Progenitor cell of endocrine pancreas (in vitro differentiated cells): ENCODE measurements around the gene FBXO45. TPM values are rescaled to one million over a fixed set of nuclear protein-coding genes. Genes with fewer than 3 reads are reported as not detected.

Experiments
- DNase-seq: peaks from one replicate; pipeline ENCODE4 v3.0.0; 2021; ENCODE audit warnings: low spot score; ENCODE audit not compliant: unreplicated experiment
- H3K27ac Mint-ChIP-seq: 2 replicates; pipeline ENCODE4 v1.8.0; 2021; ENCODE audit warnings: mild to moderate bottlenecking, moderate library complexity, mixed read lengths
- H3K27me3 Mint-ChIP-seq: 2 replicates; pipeline ENCODE4 v1.8.0; 2021; ENCODE audit warnings: mixed read lengths
- H3K36me3 Mint-ChIP-seq: 2 replicates; pipeline ENCODE4 v1.8.0; 2022; ENCODE audit warnings: mixed read lengths; ENCODE audit not compliant: insufficient read depth
- H3K4me1 Mint-ChIP-seq: 2 replicates; pipeline ENCODE4 v1.8.0; 2021; ENCODE audit warnings: low read depth, mixed read lengths
- H3K4me3 Mint-ChIP-seq: 2 replicates; pipeline ENCODE4 v1.8.0; 2021; ENCODE audit warnings: low read depth, mild to moderate bottlenecking, moderate library complexity, mixed read lengths
- H3K9me3 Mint-ChIP-seq: 2 replicates; pipeline ENCODE4 v1.8.0; 2021; ENCODE audit warnings: low read depth, mixed read lengths
- total RNA-seq: library from RNA; stranded (reverse); gene quantifications from 2 replicates; pipeline ENCODE4 v1.2.1, GENCODE V29; 2021
- TF ChIP-seq, protein P1 (sequence below): fragments of 200-600 bp; sonication (generic); IDR thresholded peaks from one replicate; pipeline ENCODE4 v1.5.0; 2021; ENCODE audit warnings: antibody characterized with exemption, mild to moderate bottlenecking; ENCODE audit not compliant: unreplicated experiment

The FBXO45 gene
- total RNA-seq, 1 donor from 2014 or later: 13.1 TPM

DNA sequence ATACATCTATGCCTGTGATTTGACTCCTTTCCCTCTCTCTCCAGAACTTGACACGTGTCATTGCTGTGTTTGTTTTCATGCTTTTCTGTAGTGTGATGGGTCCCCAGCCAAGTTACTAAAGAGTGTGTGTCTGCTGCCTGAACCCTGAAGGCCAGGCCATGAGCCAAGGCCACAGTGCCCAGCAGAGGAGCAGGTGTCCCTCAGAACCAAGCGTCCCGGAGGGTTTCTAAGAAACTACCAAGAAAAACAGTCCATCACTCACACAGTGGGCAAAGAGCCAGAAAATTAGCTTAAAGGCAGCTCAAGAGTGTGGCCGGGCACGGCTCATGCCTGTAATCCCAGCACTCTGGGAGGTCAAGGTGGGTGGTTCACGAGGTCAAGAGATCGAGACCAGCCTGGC lies 35.2 kb downstream of the FBXO45 start:
- no peaks in the 10 kb centered on the region for H3K9me3 Mint-ChIP-seq
- TF ChIP-seq, protein P1, sequence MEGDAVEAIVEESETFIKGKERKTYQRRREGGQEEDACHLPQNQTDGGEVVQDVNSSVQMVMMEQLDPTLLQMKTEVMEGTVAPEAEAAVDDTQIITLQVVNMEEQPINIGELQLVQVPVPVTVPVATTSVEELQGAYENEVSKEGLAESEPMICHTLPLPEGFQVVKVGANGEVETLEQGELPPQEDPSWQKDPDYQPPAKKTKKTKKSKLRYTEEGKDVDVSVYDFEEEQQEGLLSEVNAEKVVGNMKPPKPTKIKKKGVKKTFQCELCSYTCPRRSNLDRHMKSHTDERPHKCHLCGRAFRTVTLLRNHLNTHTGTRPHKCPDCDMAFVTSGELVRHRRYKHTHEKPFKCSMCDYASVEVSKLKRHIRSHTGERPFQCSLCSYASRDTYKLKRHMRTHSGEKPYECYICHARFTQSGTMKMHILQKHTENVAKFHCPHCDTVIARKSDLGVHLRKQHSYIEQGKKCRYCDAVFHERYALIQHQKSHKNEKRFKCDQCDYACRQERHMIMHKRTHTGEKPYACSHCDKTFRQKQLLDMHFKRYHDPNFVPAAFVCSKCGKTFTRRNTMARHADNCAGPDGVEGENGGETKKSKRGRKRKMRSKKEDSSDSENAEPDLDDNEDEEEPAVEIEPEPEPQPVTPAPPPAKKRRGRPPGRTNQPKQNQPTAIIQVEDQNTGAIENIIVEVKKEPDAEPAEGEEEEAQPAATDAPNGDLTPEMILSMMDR: no peak
- no peaks in the 10 kb centered on the region for H3K4me1 Mint-ChIP-seq
- DNase-seq: no peak
- peaks cover 5% of the 10 kb centered on the region for H3K27me3 Mint-ChIP-seq
- no peak overlapping the region for H3K4me3 Mint-ChIP-seq
- no peak overlapping the region for H3K27ac Mint-ChIP-seq
- H3K36me3 Mint-ChIP-seq: no peaks in the 10 kb centered on the region

DNA sequence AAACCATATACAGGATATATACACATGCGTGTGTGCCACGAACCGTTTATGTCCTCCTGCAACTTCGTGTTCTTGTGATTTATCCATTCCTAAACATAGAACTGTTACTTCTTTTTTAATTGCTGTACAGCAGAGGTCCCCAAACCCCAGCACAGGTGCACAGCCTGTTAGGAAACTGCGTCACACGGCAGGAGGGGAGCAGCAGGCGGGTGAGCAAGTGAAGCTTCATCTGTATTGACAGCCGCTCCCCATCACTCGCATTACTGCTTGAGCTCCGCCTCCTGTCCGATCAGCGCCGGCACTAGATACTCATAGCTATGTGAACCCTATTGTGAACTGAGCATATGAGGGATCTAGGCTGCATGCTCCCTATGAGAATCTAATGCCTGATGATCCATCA lies 36.1 kb downstream of the FBXO45 start:
- H3K4me1 Mint-ChIP-seq: peaks cover 2% of the 10 kb centered on the region
- H3K4me3 Mint-ChIP-seq: no peak overlapping the region
- DNase-seq: no peak
- H3K27me3 Mint-ChIP-seq: peaks cover 5% of the 10 kb centered on the region
- no peaks in the 10 kb centered on the region for H3K9me3 Mint-ChIP-seq
- H3K36me3 Mint-ChIP-seq: no peaks in the 10 kb centered on the region
- H3K27ac Mint-ChIP-seq: no peak overlapping the region
- TF ChIP-seq, protein P1: no peak

DNA sequence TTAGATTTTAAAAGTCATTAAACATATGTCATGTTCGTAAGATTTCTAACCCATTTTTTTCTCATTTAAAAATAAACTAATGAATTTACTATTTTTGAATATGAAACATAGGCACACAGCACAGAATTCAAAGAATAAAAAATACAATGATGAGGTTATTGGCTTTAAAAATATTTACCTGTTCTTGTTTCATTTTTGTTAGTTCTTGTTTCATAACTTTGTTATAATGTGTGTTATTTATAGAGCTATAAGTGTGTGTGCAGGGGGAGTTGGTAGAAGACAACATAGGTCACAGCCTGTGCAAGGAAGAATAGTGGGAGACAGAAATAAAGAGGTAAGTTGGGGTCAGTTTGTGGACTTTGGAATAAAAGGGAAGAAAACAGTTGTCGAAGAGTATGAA lies 40.2 kb downstream of the FBXO45 start:
- H3K4me3 Mint-ChIP-seq: no peak overlapping the region
- no peak overlapping the region for H3K27ac Mint-ChIP-seq
- no peaks in the 10 kb centered on the region for H3K36me3 Mint-ChIP-seq
- H3K9me3 Mint-ChIP-seq: no peaks in the 10 kb centered on the region
- H3K27me3 Mint-ChIP-seq: no peaks in the 10 kb centered on the region
- DNase-seq: no peak
- H3K4me1 Mint-ChIP-seq: peaks cover 5% of the 10 kb centered on the region
- TF ChIP-seq, protein P1: no peak

DNA sequence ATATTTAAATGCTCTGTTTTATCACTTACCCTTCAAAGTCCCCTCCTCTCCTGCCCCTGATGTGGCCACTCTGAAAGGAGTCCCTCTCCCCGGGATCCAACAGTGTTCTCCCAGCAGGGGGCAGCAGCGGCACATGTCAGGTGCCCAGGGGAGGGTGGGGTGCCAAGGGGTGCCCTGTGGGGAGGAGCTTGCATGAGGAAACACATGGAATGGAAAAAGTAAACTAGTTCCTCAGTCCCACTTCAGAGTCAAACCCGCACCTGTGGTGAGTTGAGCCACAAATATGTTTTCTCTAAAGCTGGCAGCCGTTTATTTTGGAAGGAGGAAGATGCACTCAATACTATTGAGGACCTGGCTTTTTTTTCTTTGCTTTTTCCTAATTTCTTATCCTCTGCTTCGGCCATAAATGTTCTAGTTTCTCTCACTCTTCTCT lies 40.9 kb downstream of the FBXO45 start:
- DNase-seq: peak; percentile 92
- TF ChIP-seq, protein P1: peak; percentile 89
- no peaks in the 10 kb centered on the region for H3K9me3 Mint-ChIP-seq
- H3K4me3 Mint-ChIP-seq: no peak overlapping the region
- H3K27ac Mint-ChIP-seq: no peak overlapping the region
- no peaks in the 10 kb centered on the region for H3K27me3 Mint-ChIP-seq
- peaks cover 5% of the 10 kb centered on the region for H3K4me1 Mint-ChIP-seq
- no peaks in the 10 kb centered on the region for H3K36me3 Mint-ChIP-seq

GRCh38 chr3:196609805-196610515 lies 41.5 kb downstream of the FBXO45 start:
- H3K4me3 Mint-ChIP-seq: no peak overlapping the region
- no peaks in the 10 kb centered on the region for H3K9me3 Mint-ChIP-seq
- H3K27me3 Mint-ChIP-seq: no peaks in the 10 kb centered on the region
- peaks cover 5% of the 10 kb centered on the region for H3K4me1 Mint-ChIP-seq
- no peak for DNase-seq
- TF ChIP-seq, protein P1: no peak
- no peaks in the 10 kb centered on the region for H3K36me3 Mint-ChIP-seq
- H3K27ac Mint-ChIP-seq: no peak overlapping the region
